HG02973 (cell line): ENCODE results near the gene VCPKMT.
A peak's percentile ranks its signal among the peaks of the same experiment; 100 is the strongest.

Experiments
- ATAC-seq: cut with Tn5 transposase; IDR thresholded peaks from one replicate; pipeline ENCODE4 v1.9.1; 2021; ENCODE audit warnings: moderate library complexity; ENCODE audit not compliant: unreplicated experiment

Gene VCPKMT

GRCh38 chr14:50068496-50068895, 47.9 kb downstream of the VCPKMT start:
- ATAC-seq: no peak

- ATAC-seq: no peak
Observed at GRCh38 chr14:50067723-50068495, 48.5 kb downstream of the VCPKMT start.

DNA sequence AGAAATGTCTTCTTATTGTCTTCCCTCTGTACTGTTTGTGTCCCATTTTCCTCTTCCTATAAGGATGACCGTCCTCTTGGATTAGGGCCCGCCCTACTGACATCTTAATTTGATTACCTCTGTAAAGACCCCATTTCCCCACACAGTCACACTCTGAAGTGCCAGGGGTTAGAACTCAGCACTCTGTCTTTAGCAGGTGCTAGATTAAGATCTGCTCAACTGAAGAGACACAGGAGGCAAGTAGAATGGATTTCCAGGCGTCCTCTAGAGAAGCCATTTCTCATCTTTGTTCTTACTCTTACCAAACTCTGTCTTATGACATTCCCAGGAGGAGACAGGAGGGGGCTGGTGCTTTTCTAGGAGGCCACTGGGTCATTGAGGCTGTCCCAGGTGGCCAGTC, 50.8 kb downstream of the VCPKMT start:
- no peak for ATAC-seq

GRCh38 chr14:50064993-50065392, 51.4 kb downstream of the VCPKMT start:
- peak; percentile 62 for ATAC-seq

GRCh38 chr14:50063876-50064420, 52.4 kb downstream of the VCPKMT start:
- no peak for ATAC-seq

DNA sequence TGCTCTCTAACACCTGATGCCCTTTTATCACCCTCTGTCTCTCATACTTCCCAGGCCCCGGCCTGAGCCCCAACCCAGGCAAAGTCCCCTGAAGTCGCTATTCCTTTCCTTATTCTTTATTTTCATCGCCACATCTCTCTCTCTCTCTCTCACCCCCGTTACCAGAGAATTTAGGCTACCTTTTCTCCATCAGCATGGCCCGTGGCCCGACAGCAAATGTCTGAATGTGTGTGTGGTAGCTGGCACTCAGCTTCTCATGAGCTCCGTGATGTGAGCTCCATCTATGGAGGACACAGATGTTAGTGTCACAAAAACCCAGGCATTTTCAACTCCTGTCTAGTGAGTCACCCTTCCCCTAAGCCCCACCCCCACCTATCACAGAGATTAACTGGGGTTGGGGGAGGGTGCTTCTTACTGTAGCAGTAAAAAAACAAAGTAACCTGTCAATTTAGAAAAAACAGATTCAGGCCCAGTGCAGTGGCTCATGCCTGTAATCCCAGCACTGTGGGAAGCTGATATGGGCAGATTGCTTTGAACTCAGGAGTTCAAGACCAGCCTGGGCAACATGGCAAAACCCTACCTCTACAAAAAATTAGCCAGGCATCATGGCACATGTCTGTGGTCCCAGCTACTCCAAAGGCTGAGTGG, 53.8 kb downstream of the VCPKMT start:
- no peak for ATAC-seq

- peak; percentile 52 for ATAC-seq
Observed at GRCh38 chr14:50061664-50062437, 54.5 kb downstream of the VCPKMT start.

- no peak for ATAC-seq
Observed at GRCh38 chr14:50060871-50061663, 55.3 kb downstream of the VCPKMT start.

- no peak for ATAC-seq
Observed at GRCh38 chr14:50059763-50060616, 56.4 kb downstream of the VCPKMT start.
